A673 (cell line): ENCODE data around the gene TMEM61. TPM values are rescaled to one million over a fixed set of nuclear protein-coding genes. Genes with fewer than 3 reads are reported as not detected.

ENCODE experiments used
- BruUV-seq: library from RNA; stranded (reverse); fragments of 400-500 nt; replicated peaks from 2 replicates; lab custom pipeline; 2021; lab: Mats Ljungman, UMichigan
- CTCF ChIA-PET: fragments of 300-600 bp; sonication (Branson Sonifier 250); formaldehyde crosslinking; loops from one replicate; lab custom pipeline; 2022; ENCODE audit warnings: antibody characterized with exemption; lab: Charles Lee
- POLR2A ChIA-PET: fragments of 300-600 bp; sonication (Branson Sonifier 250); formaldehyde crosslinking; loops from one replicate; lab custom pipeline; 2022; ENCODE audit warnings: antibody characterized with exemption; ENCODE audit not compliant: low non-redundant PET; lab: Charles Lee
- DNase-seq: peaks from one replicate; pipeline ENCODE4 v3.0.0-alpha.2; 2015; ENCODE audit warnings: low spot score
- H3K27ac ChIP-seq: fragments of 200-600 bp; sonication (generic); 2 replicates; pipeline ENCODE4 v1.5.1; 2016; ENCODE audit warnings: mixed run types, low read depth, mild to moderate bottlenecking, mixed read lengths, antibody characterized with exemption, low read length; ENCODE audit not compliant: poor library complexity, severe bottlenecking
- H3K27me3 ChIP-seq: fragments of 200-600 bp; sonication (generic); replicated peaks from 2 replicates; pipeline ENCODE4 v1.6.1; 2017; ENCODE audit warnings: mixed run types, low read depth, mild to moderate bottlenecking, mixed read lengths, antibody characterized with exemption, low read length; ENCODE audit not compliant: insufficient read depth, poor library complexity
- H3K36me3 ChIP-seq: fragments of 200-600 bp; sonication (generic); 2 replicates; pipeline ENCODE4 v1.6.1; 2016; ENCODE audit warnings: mixed run types, mild to moderate bottlenecking, mixed read lengths, antibody characterized with exemption, low read length; ENCODE audit not compliant: insufficient read depth, poor library complexity, severe bottlenecking
- H3K4me1 ChIP-seq: fragments of 200-600 bp; sonication (generic); 2 replicates; pipeline ENCODE4 v1.6.1; 2017; ENCODE audit warnings: mixed run types, mild to moderate bottlenecking, mixed read lengths, antibody characterized with exemption, low read length; ENCODE audit not compliant: insufficient read depth, poor library complexity, severe bottlenecking
- H3K4me3 ChIP-seq: fragments of 200-600 bp; sonication (generic); 2 replicates; pipeline ENCODE4 v1.5.1; 2016; ENCODE audit warnings: low read depth, mixed run types, mild to moderate bottlenecking, mixed read lengths, low read length; ENCODE audit not compliant: poor library complexity, severe bottlenecking
- H3K9me3 ChIP-seq: fragments of 200-600 bp; sonication (generic); 2 replicates; pipeline ENCODE4 v1.6.1; 2016; ENCODE audit warnings: mixed run types, low read depth, mild to moderate bottlenecking, mixed read lengths, antibody characterized with exemption, low read length; ENCODE audit not compliant: poor library complexity, severe bottlenecking
- CTCF ChIP-seq: fragments of 300-800, 200-600 bp; sonication (generic); conservative IDR thresholded peaks from 2 replicates; pipeline ENCODE4 v1.5.1; 2017; ENCODE audit warnings: low read depth, mild to moderate bottlenecking, antibody characterized with exemption, low read length, moderate library complexity, mixed read lengths
- EZH2 ChIP-seq: fragments of 200-600 bp; sonication (generic); IDR thresholded peaks from 2 replicates; pipeline ENCODE4 v1.6.1; 2017; ENCODE audit warnings: borderline replicate concordance, low read depth, mild to moderate bottlenecking, mixed read lengths, antibody characterized with exemption, low read length; ENCODE audit not compliant: poor library complexity, severe bottlenecking
- intact Hi-C: fragments of 100-400 bp; cut with micrococcal nuclease; formaldehyde crosslinking; loops from one replicate; pipeline ENCODE4 v1.10.0; 2022; ENCODE audit not compliant: unreplicated experiment
- total RNA-seq: library from RNA; stranded (reverse); gene quantifications from 2 replicates; pipeline ENCODE4 v1.2.3, GENCODE V29; 2021

The TMEM61 gene
- total RNA-seq, 1 experiment from 2014 or later, result not detected

GRCh38 chr1:54996869-54997710 lies 16.7 kb downstream of the TMEM61 start:
- Histone ChIP-seq H3K27ac (no peak overlapping the region), H3K4me3 (no peak overlapping the region), H3K36me3 (no peaks in the 10 kb centered on the region), H3K4me1 (peaks cover 8% of the 10 kb centered on the region), H3K9me3 (no peaks in the 10 kb centered on the region), H3K27me3 (peaks cover 14% of the 10 kb centered on the region)
- POLR2A ChIA-PET, result no interaction called here
- CTCF ChIA-PET, result interaction anchor here (0.6 to 3.2 kb wide), 4 partner anchors 19 to 525 kb away, joined by 3 to 28 read pairs (median 12); no protein-coding TSS in a partner anchor
- no peak for DNase-seq
- intact Hi-C loops, result loop anchor here (1.0 kb wide), 2 partner anchors 47 to 52 kb away; no protein-coding TSS in a partner anchor
- no TSS peak for BruUV-seq
- no peak for TF ChIP-seq CTCF
- TF ChIP-seq EZH2, result no peak

GRCh38 chr1:54997711-54997986 lies 17.2 kb downstream of the TMEM61 start:
- H3K27ac ChIP-seq, result no peak overlapping the region
- intact Hi-C loops, result no loop called here
- no peak for DNase-seq
- TF ChIP-seq EZH2 (no peak), CTCF (no peak)
- peaks cover 14% of the 10 kb centered on the region for H3K27me3 ChIP-seq
- H3K4me1 ChIP-seq, result peaks cover 8% of the 10 kb centered on the region
- ChIA-PET CTCF (interaction anchor here (0.6 to 3.2 kb wide), 2 partner anchors 52 to 525 kb away, joined by 3 to 28 read pairs; no protein-coding TSS in a partner anchor), POLR2A (no interaction called here)
- no peak overlapping the region for H3K4me3 ChIP-seq
- H3K9me3 ChIP-seq, result no peaks in the 10 kb centered on the region
- no TSS peak for BruUV-seq
- no peaks in the 10 kb centered on the region for H3K36me3 ChIP-seq

DNA sequence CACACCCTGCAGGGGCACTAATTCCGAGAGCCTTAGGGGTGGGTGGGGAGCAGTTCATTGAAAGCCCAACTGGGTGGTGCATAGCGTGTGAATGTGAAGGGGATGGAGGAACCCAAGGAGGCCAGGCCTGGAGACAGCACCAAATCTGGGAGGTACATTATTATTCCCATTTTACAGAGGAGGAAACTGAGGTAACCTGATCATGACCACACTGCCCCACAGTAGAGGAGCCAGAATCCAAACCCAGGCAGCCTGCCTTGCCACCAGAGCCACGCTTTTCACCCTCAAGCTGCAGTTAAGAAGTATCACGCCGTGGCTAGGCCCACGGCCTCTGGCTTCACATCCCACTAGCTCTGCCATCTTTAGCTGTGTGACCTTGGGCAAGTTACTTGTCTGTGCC lies 17.7 kb downstream of the TMEM61 start:
- Histone ChIP-seq H3K4me3 (no peak overlapping the region), H3K27me3 (peaks cover 14% of the 10 kb centered on the region), H3K9me3 (no peaks in the 10 kb centered on the region), H3K4me1 (peaks cover 8% of the 10 kb centered on the region), H3K27ac (no peak overlapping the region), H3K36me3 (no peaks in the 10 kb centered on the region)
- TF ChIP-seq EZH2, result no peak
- TF ChIP-seq CTCF, result no peak
- no TSS peak for BruUV-seq
- DNase-seq, result no peak
- intact Hi-C loops, result no loop called here
- ChIA-PET POLR2A (no interaction called here), CTCF (no interaction called here)
